Neural cell (in vitro differentiated cells): ENCODE measurements around the gene MLLT1. TPM values are rescaled to one million over a fixed set of nuclear protein-coding genes. Genes with fewer than 3 reads are reported as not detected.
A peak's percentile ranks its signal among the peaks of the same experiment; 100 is the strongest.

Experiments
- H2AFZ ChIP-seq: fragments of 200-600, 300-800 bp; sonication (generic), shearing (Covaris generic); 2 replicates; pipeline ENCODE4 v1.6.0; 2014; ENCODE audit warnings: low read depth, mild to moderate bottlenecking, antibody characterized with exemption, low read length, moderate library complexity
- H3F3A ChIP-seq: fragments of 200-600 bp; shearing (Covaris generic); 2 replicates; pipeline ENCODE4 v1.6.1; 2016; ENCODE audit warnings: mild to moderate bottlenecking, moderate library complexity, mixed read lengths, antibody characterized with exemption, low read length; ENCODE audit not compliant: insufficient read depth, poor library complexity, severe bottlenecking
- H3K27ac ChIP-seq: fragments of 200-600, 300-800 bp; sonication (generic), shearing (Covaris generic); 2 replicates; pipeline ENCODE4 v1.5.1; 2014; ENCODE audit warnings: mild to moderate bottlenecking, low read length, moderate library complexity
- H3K27me3 ChIP-seq: fragments of 300-800, 200-600 bp; sonication (generic), shearing (Covaris generic); 2 replicates; pipeline ENCODE4 v1.6.0; 2014; ENCODE audit warnings: mild to moderate bottlenecking, low read depth, low read length, moderate library complexity; ENCODE audit not compliant: insufficient read depth
- H3K36me3 ChIP-seq: fragments of 300-800, 200-600 bp; sonication (generic), shearing (Covaris generic); 2 replicates; pipeline ENCODE4 v1.5.1; 2014; ENCODE audit warnings: mild to moderate bottlenecking, antibody characterized with exemption, low read length, moderate library complexity; ENCODE audit not compliant: insufficient read depth
- H3K4me2 ChIP-seq: fragments of 300-800, 200-600 bp; sonication (generic), shearing (Covaris generic); 2 replicates; pipeline ENCODE4 v1.6.0; 2014; ENCODE audit warnings: mild to moderate bottlenecking, low read length
- H3K4me3 ChIP-seq: fragments of 300-800, 200-600 bp; sonication (generic), shearing (Covaris generic); 2 replicates; pipeline ENCODE4 v1.5.1; 2014; ENCODE audit warnings: mild to moderate bottlenecking, low read length, moderate library complexity
- H3K79me2 ChIP-seq: fragments of 200-600 bp; shearing (Covaris generic); replicated peaks from 2 replicates; pipeline ENCODE4 v1.6.0; 2014; ENCODE audit warnings: mild to moderate bottlenecking, low read length, moderate library complexity; ENCODE audit not compliant: insufficient read depth
- H3K9ac ChIP-seq: fragments of 300-800, 200-600 bp; sonication (generic), shearing (Covaris generic); 2 replicates; pipeline ENCODE4 v1.6.1; 2016; ENCODE audit warnings: mild to moderate bottlenecking, low read length, mixed read lengths
- H3K9me2 ChIP-seq: fragments of 200-600 bp; shearing (Covaris generic); 2 replicates; pipeline ENCODE4 v1.6.1; 2016; ENCODE audit warnings: mild to moderate bottlenecking, low read length, mixed read lengths; ENCODE audit not compliant: insufficient read depth
- H3K9me3 ChIP-seq: fragments of 200-600, 300-800 bp; sonication (generic), shearing (Covaris generic); 2 replicates; pipeline ENCODE4 v1.6.1; 2016; ENCODE audit warnings: mild to moderate bottlenecking, mixed run types, low read length, moderate library complexity, mixed read lengths
- H4K20me1 ChIP-seq: fragments of 200-600 bp; shearing (Covaris generic); 2 replicates; pipeline ENCODE4 v1.6.1; 2016; ENCODE audit warnings: mild to moderate bottlenecking, mixed run types; ENCODE audit not compliant: insufficient read depth
- EP300 ChIP-seq: fragments of 450-650 bp; conservative IDR thresholded peaks from 2 replicates; pipeline ENCODE4 v1.6.1; 2014; ENCODE audit warnings: antibody characterized with exemption, mild to moderate bottlenecking, moderate library complexity; ENCODE audit not compliant: poor library complexity, severe bottlenecking
- EZH2 ChIP-seq: fragments of 200-600, 300-800 bp; shearing (Covaris generic), sonication (generic); IDR thresholded peaks from 2 replicates; pipeline ENCODE4 v1.6.1; 2014; ENCODE audit warnings: antibody characterized with exemption, low read length, borderline replicate concordance, mild to moderate bottlenecking; ENCODE audit not compliant: insufficient read depth, poor library complexity, severe bottlenecking
- MXI1 ChIP-seq: fragments of 450-650 bp; conservative IDR thresholded peaks from 2 replicates; pipeline ENCODE4 v1.6.1; 2014; ENCODE audit warnings: antibody characterized with exemption, mild to moderate bottlenecking; ENCODE audit not compliant: poor library complexity, severe bottlenecking
- POLR2AphosphoS5 ChIP-seq: IDR thresholded peaks from 2 replicates; pipeline ENCODE4 v1.6.1; 2012
- RAD21 ChIP-seq: fragments of 450-650 bp; conservative IDR thresholded peaks from 2 replicates; pipeline ENCODE4 v1.6.1; 2014; ENCODE audit warnings: antibody characterized with exemption, mild to moderate bottlenecking, moderate library complexity
- REST ChIP-seq: IDR thresholded peaks from 2 replicates; pipeline ENCODE4 v1.6.1; 2012; ENCODE audit warnings: borderline replicate concordance
- SMC3 ChIP-seq: fragments of 450-650 bp; conservative IDR thresholded peaks from 2 replicates; pipeline ENCODE4 v1.6.1; 2014; ENCODE audit warnings: antibody characterized with exemption, mild to moderate bottlenecking, moderate library complexity; ENCODE audit not compliant: poor library complexity
- TAF1 ChIP-seq: IDR thresholded peaks from 2 replicates; pipeline ENCODE4 v1.6.1; 2012; ENCODE audit warnings: low read depth
- polyA plus RNA-seq: library from polyadenylated mRNA; depleted of rRNA; stranded (reverse); fragments of >200 nt; gene quantifications from 2 replicates; pipeline ENCODE4 v1.2.3, GENCODE V29; 2014
- TF ChIP-seq, protein P1 (sequence below): fragments of 450-650 bp; IDR thresholded peaks from 2 replicates; pipeline ENCODE4 v1.5.1; 2014; ENCODE audit warnings: antibody characterized with exemption, mild to moderate bottlenecking, moderate library complexity; ENCODE audit not compliant: poor library complexity, severe bottlenecking

MLLT1 gene
- polyA plus RNA-seq, 1 donor from 2014 or later = 34.0 TPM

DNA sequence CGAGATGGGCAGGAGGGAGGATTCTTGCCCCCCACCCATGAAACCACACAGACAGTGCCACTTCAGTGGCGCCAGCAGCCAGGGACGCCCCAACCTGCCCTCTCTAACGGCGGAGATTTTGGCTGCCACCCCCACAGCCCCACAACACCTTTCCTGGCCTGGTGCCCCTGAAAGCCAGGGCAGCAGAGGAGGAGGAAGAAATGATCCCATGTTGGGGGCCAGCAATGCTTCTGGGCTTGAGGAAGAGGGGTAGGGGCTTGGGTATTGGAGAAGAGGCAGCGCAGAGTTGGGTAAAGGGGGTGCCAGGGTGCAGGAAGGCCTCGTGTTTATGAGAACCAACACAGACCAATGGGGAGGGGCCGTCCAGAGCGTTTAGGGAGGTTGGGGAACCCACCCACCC lies 1.7 kb downstream of the MLLT1 start:
- no peaks in the 10 kb centered on the region for H3K9me3 ChIP-seq
- H3K4me2 ChIP-seq = peak overlapping the region; percentile 78
- peaks cover under 1% of the 10 kb centered on the region for H4K20me1 ChIP-seq
- H3K4me3 ChIP-seq = peak overlapping the region; percentile 91
- no peaks in the 10 kb centered on the region for H3K36me3 ChIP-seq
- H3K27ac ChIP-seq = no peak overlapping the region
- no peaks in the 10 kb centered on the region for H3F3A ChIP-seq
- H3K9ac ChIP-seq = peak overlapping the region; percentile 9
- no peaks in the 10 kb centered on the region for H3K27me3 ChIP-seq
- no peak for TF ChIP-seq REST
- TF ChIP-seq SMC3 = no peak
- no peak for TF ChIP-seq MXI1
- no peak for TF ChIP-seq TAF1
- TF ChIP-seq, protein P1, sequence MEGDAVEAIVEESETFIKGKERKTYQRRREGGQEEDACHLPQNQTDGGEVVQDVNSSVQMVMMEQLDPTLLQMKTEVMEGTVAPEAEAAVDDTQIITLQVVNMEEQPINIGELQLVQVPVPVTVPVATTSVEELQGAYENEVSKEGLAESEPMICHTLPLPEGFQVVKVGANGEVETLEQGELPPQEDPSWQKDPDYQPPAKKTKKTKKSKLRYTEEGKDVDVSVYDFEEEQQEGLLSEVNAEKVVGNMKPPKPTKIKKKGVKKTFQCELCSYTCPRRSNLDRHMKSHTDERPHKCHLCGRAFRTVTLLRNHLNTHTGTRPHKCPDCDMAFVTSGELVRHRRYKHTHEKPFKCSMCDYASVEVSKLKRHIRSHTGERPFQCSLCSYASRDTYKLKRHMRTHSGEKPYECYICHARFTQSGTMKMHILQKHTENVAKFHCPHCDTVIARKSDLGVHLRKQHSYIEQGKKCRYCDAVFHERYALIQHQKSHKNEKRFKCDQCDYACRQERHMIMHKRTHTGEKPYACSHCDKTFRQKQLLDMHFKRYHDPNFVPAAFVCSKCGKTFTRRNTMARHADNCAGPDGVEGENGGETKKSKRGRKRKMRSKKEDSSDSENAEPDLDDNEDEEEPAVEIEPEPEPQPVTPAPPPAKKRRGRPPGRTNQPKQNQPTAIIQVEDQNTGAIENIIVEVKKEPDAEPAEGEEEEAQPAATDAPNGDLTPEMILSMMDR = no peak
- TF ChIP-seq EP300 = no peak
- TF ChIP-seq RAD21 = no peak
- no peak for TF ChIP-seq POLR2AphosphoS5
- no peak for TF ChIP-seq EZH2
- H2AFZ ChIP-seq = no peak overlapping the region
- H3K9me2 ChIP-seq = no peaks in the 10 kb centered on the region
- H3K79me2 ChIP-seq = peaks cover 63% of the 10 kb centered on the region

GRCh38 chr19:6276447-6276846 lies 3.3 kb downstream of the MLLT1 start:
- TF ChIP-seq SMC3 = no peak
- no peak for TF ChIP-seq EZH2
- TF ChIP-seq, protein P1 = no peak
- no peak for TF ChIP-seq POLR2AphosphoS5
- no peak for TF ChIP-seq TAF1
- no peak for TF ChIP-seq REST
- no peak for TF ChIP-seq EP300
- TF ChIP-seq RAD21 = no peak
- TF ChIP-seq MXI1 = no peak
- no peak overlapping the region for H2AFZ ChIP-seq
- peak overlapping the region; percentile 91 for H3K4me3 ChIP-seq
- H3K9ac ChIP-seq = no peak overlapping the region
- no peak overlapping the region for H3K27ac ChIP-seq
- no peaks in the 10 kb centered on the region for H3K9me2 ChIP-seq
- no peaks in the 10 kb centered on the region for H3K9me3 ChIP-seq
- H3K27me3 ChIP-seq = no peaks in the 10 kb centered on the region
- no peak overlapping the region for H3K4me2 ChIP-seq
- peaks cover 8% of the 10 kb centered on the region for H4K20me1 ChIP-seq
- H3K36me3 ChIP-seq = no peaks in the 10 kb centered on the region
- no peaks in the 10 kb centered on the region for H3F3A ChIP-seq
- peaks cover 80% of the 10 kb centered on the region for H3K79me2 ChIP-seq
